NCI-H2107 treated with DMSO at 0.1 percent for 48 hours (cell line): Measurements from ENCODE around the gene ASIC4.

Experiments
- DNase-seq: peaks from one replicate; lab custom pipeline; 2025; ENCODE audit not compliant: unreplicated experiment; lab: John Stamatoyannopoulos, UW

ASIC4 gene

GRCh38 chr2:219566640-219567039 is 52.4 kb downstream of the ASIC4 start:
- no peak for DNase-seq

- no peak for DNase-seq
Observed at GRCh38 chr2:219567131-219567530, 52.8 kb downstream of the ASIC4 start.

GRCh38 chr2:219567791-219568361 is 53.6 kb downstream of the ASIC4 start:
- no peak for DNase-seq

- no peak for DNase-seq
Observed at GRCh38 chr2:219569041-219569440, 54.8 kb downstream of the ASIC4 start.

- no peak for DNase-seq
Observed at GRCh38 chr2:219569635-219570034, 55.4 kb downstream of the ASIC4 start.

- no peak for DNase-seq
Observed at GRCh38 chr2:219570194-219570923, 56.1 kb downstream of the ASIC4 start.

GRCh38 chr2:219570924-219571310 is 56.6 kb downstream of the ASIC4 start:
- no peak for DNase-seq

GRCh38 chr2:219571311-219572236 is 57.3 kb downstream of the ASIC4 start, which contains the start of gene OBSL1:
TSS of gene OBSL1 (minus strand) at chr2:219571539. CDS start at chr2:219571232, 307 bp downstream.
- peak; percentile 29 for DNase-seq

- no peak for DNase-seq
Observed at GRCh38 chr2:219572237-219573001, 58.1 kb downstream of the ASIC4 start, which contains the start of gene INHA. TSS of gene INHA (plus strand) at chr2:219572310. CDS start at chr2:219572375, 65 bp downstream.

- peak; percentile 99 for DNase-seq
Observed at GRCh38 chr2:219573166-219573565, 58.9 kb downstream of the ASIC4 start.

GRCh38 chr2:219574484-219575311 is 60.4 kb downstream of the ASIC4 start:
- no peak for DNase-seq

- no peak for DNase-seq
Observed at GRCh38 chr2:219575566-219576504, 61.6 kb downstream of the ASIC4 start.

- DNase-seq: peak; percentile 38
Observed at GRCh38 chr2:219576505-219577388, 62.5 kb downstream of the ASIC4 start.

- no peak for DNase-seq
Observed at GRCh38 chr2:219578811-219579613, 64.7 kb downstream of the ASIC4 start.

GRCh38 chr2:219581346-219581745 is 67.1 kb downstream of the ASIC4 start:
- DNase-seq: no peak
